Right lobe of liver (tissue), 6 donors: ENCODE data around the gene SETBP1. TPM values are rescaled to one million over a fixed set of nuclear protein-coding genes. Genes with fewer than 3 reads are reported as not detected.

ENCODE experiments used
- ATAC-seq, 4 donors: fragments of 200-7000 bp; cut with Tn5 transposase; one replicate each; pipeline ENCODE4 v1.9.1; 2020; ENCODE audit warnings: mild to moderate bottlenecking in 4 of 4, moderate library complexity in 4 of 4
- DNase-seq, 3 donors: peaks; one replicate each; pipeline ENCODE4 v3.0.0-alpha.2; 2020
- H3K27ac ChIP-seq, 3 donors: fragments of 200-600 bp; one replicate each; pipeline ENCODE4 v1.8.0; 2022
- H3K27me3 ChIP-seq, 2 donors: fragments of 200-600 bp; one replicate each; pipeline ENCODE4 v1.8.0; 2022
- H3K36me3 ChIP-seq, 4 donors: fragments of 200-600 bp; sonication (generic) in 1 of 4; one replicate each; pipeline versions ENCODE4 v1.5.1 to v1.8.0; 2017 to 2022; ENCODE audit warnings: control low read depth in 1 of 4
- H3K4me1 ChIP-seq, 4 donors: fragments of 200-600 bp; sonication (generic) in 1 of 4; one replicate each; pipeline versions ENCODE4 v1.5.1 to v1.8.0; 2017 to 2022; ENCODE audit warnings: control low read depth in 1 of 4
- H3K4me3 ChIP-seq, 3 donors: fragments of 200-600 bp; one replicate each; pipeline ENCODE4 v1.8.0; 2022
- H3K9me3 ChIP-seq, 4 donors: fragments of 200-600 bp; sonication (generic) in 1 of 4; one replicate each; pipeline versions ENCODE4 v1.5.1 to v1.8.0; 2017 to 2022; ENCODE audit warnings: control low read depth in 1 of 4
- POLR2A ChIP-seq: fragments of 450-650 bp; IDR thresholded peaks from one replicate; pipeline ENCODE4 v1.6.1; 2017; ENCODE audit warnings: antibody characterized with exemption, mild to moderate bottlenecking
- WGBS: methylation state at CpG from one replicate; pipeline ENCODE4 v1.1.6; 2018; ENCODE audit warnings: low coverage, low lambda C conversion rate; ENCODE audit not compliant: insufficient coverage; ENCODE audit errors: missing lambda C conversion rate; 5-methylcytosine and 5-hydroxymethylcytosine counted together
- intact Hi-C, 2 donors: fragments of 100-400 bp; cut with DNase I; formaldehyde crosslinking; loops; one replicate each; pipeline versions ENCODE4 v1.11.2 to v1.14.1; 2022
- total RNA-seq, 6 experiments: library from RNA; depleted of rRNA in 2 of 6; stranded (reverse); fragments of >200 nt in 2 of 6; fragmentation: NEBNext Ultra II Directional in 3 of 6; extraction: Animal tissue kit (Norgen Biotek cat#: 25700) in 3 of 6; gene quantifications; one replicate each; pipeline versions ENCODE4 v1.1.0 to v1.2.4, GENCODE V29; 2016 to 2023
- TF ChIP-seq, protein P1 (sequence below), 4 donors: fragments of 200-600 bp in 3 of 4; fragments of 450-650 bp in 1 of 4; IDR thresholded peaks; one replicate each; pipeline versions ENCODE4 v1.5.1 to v1.8.0; 2016 to 2022; ENCODE audit warnings: antibody characterized with exemption in 4 of 4, mild to moderate bottlenecking in 2 of 4
- donor health status: DM: no; HTN: yes; CAD: no.
- donor health status: DM: no; HTN: no; CAD: no.
- donor health status: DM: no; HTN: no; CAD: no.
- donor health status: DM: no; HTN: yes; CAD: no.
- donor health status: DM: no; HTN: yes; CAD: no.

The SETBP1 gene
- total RNA-seq, 6 experiments from 2014 or later = 14.3 to 29.1 (median 16.6) TPM

DNA sequence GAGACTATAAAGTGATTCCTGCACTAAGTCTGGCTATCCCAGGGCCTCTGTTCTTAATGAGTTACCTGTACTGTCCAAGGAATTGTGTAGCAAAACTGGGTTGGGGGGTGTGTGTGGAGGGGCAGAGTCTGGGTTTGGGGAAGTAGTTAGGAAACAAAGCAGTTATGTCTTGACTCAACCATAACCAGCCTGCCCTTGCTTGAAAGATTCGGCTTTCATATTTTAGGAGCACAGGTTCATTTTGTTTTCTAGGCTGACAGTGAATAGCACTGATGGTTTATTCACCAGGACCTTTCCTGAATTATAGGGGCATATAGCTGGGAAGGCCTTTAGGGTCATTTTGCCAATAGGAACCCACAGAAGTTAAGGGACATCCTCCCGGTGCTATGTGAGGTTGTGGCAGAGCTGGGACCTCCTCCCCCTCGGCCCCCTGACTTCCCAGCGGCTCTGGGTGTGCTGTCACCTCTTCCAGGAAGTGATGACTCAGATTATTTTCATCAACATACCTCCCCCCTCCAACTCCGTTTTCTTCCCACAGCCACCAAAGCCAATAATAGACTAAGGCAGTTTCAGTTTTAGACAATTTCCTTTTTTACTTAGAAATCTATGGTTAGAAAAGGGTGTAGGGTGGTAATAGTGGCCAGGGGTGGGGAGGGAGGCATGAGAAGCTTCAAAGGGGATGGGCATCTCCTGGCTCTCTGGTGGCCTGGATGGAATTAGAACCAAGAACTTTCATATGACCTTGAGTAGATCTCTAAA lies 44.8 kb downstream of the SETBP1 start:
- intact Hi-C loops = no loop called here
- Histone ChIP-seq H3K36me3 (no peaks in the 10 kb centered on the region), H3K4me3 (no peak overlapping the region), H3K9me3 (no peaks in the 10 kb centered on the region), H3K27ac (peak overlapping the region in 2 of 3 donors; percentile 54 to 80), H3K27me3 (no peaks in the 10 kb centered on the region), H3K4me1 (peaks cover 0 to 27% (median 17%) of the 10 kb centered on the region in 4 donors)
- ATAC-seq = peak; percentile 54 to 90 (median 66)
- WGBS = 15% methylated on average over 5 of the region's 5 CpGs
- peak in 1 of 3 donors; percentile 76 for DNase-seq
- TF ChIP-seq, protein P1, sequence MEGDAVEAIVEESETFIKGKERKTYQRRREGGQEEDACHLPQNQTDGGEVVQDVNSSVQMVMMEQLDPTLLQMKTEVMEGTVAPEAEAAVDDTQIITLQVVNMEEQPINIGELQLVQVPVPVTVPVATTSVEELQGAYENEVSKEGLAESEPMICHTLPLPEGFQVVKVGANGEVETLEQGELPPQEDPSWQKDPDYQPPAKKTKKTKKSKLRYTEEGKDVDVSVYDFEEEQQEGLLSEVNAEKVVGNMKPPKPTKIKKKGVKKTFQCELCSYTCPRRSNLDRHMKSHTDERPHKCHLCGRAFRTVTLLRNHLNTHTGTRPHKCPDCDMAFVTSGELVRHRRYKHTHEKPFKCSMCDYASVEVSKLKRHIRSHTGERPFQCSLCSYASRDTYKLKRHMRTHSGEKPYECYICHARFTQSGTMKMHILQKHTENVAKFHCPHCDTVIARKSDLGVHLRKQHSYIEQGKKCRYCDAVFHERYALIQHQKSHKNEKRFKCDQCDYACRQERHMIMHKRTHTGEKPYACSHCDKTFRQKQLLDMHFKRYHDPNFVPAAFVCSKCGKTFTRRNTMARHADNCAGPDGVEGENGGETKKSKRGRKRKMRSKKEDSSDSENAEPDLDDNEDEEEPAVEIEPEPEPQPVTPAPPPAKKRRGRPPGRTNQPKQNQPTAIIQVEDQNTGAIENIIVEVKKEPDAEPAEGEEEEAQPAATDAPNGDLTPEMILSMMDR (IDR thresholded peaks at IDR 0.05) = no peak
- no peak for TF ChIP-seq POLR2A

DNA sequence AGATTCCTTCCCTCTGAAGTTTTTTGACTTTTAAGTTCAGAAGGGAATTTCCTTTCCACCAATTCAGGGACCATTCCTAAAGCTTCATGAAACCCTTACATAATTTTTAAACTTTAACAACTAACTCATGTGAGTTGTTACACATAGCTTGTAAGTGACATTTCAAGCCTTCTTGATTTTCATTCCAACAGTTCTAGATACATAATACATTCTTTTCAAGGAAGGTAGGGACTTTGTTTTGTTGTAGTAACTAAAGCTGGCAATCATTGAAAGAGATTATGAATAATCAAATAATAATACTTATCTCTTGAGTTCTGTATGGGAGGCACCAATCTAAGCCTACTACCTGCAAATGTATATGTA lies 45.4 kb downstream of the SETBP1 start:
- H3K27me3 ChIP-seq = no peaks in the 10 kb centered on the region
- TF ChIP-seq, protein P1 (IDR thresholded peaks at IDR 0.05) = no peak
- no peak for TF ChIP-seq POLR2A
- intact Hi-C loops = no loop called here
- no peak for ATAC-seq
- H3K4me1 ChIP-seq = peaks cover 0 to 27% (median 17%) of the 10 kb centered on the region in 4 donors
- H3K36me3 ChIP-seq = no peaks in the 10 kb centered on the region
- H3K9me3 ChIP-seq = no peaks in the 10 kb centered on the region
- peak overlapping the region in 2 of 3 donors; percentile 54 to 80 for H3K27ac ChIP-seq
- no peak for DNase-seq
- no peak overlapping the region for H3K4me3 ChIP-seq

DNA sequence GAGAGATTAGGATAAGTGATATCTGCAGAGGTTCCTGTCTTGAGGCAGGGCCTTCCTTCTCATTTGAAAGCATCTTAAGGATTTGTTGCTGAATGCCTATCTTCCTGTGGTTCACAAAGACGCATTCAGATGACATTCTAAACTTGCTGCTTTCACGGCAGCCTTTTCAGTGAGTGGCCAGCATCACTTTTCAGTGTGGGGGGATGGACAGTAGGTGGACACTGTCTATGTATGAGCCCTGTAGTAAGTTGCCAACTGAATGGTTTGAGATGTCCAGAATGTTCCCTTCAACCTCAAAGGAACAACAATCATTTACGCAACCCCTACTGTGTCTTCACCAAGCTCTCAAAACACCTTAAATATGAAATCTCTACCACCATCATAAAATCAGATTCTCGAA lies 46.6 kb downstream of the SETBP1 start:
- TF ChIP-seq POLR2A = no peak
- TF ChIP-seq, protein P1 (IDR thresholded peaks at IDR 0.05) = no peak
- Histone ChIP-seq H3K27me3 (no peaks in the 10 kb centered on the region), H3K4me3 (no peak overlapping the region), H3K4me1 (peaks cover 0 to 27% (median 17%) of the 10 kb centered on the region in 4 donors), H3K27ac (no peak overlapping the region), H3K9me3 (no peaks in the 10 kb centered on the region), H3K36me3 (no peaks in the 10 kb centered on the region)
- ATAC-seq (no peak), DNase-seq (no peak)
- intact Hi-C loops = no loop called here
- WGBS = 97% methylated on average over 3 of the region's 4 CpGs

DNA sequence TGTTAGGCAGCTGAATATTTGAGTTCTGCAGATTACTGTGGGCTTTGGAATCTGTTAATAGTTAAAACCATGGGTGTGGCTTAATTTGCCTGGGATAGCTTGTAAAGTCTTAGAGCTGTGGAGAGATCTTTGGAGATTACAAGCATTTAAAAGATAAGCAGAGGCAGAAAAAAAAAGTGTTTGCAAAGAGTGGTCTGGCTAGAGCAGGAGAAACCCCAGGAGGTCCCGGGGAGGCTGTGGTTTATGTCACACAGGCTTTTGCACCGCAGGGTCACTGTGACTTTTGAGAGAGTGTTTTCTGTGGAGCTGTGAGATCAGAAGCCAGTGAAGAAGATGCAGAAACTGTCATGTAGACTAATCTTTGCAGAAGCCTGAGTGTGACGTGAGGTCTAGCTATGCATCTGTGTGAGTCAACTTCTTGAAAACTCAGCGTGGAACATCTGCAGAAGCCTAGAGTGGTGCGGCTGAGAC lies 49.0 kb downstream of the SETBP1 start:
- ATAC-seq (peak in 1 of 4 donors; percentile 34), DNase-seq (no peak)
- WGBS = 80% methylated on average over 5 of the region's 5 CpGs
- Histone ChIP-seq H3K4me3 (no peak overlapping the region), H3K9me3 (no peaks in the 10 kb centered on the region), H3K4me1 (peaks cover 0 to 24% (median 14%) of the 10 kb centered on the region in 4 donors), H3K36me3 (no peaks in the 10 kb centered on the region), H3K27ac (no peak overlapping the region), H3K27me3 (no peaks in the 10 kb centered on the region)
- no peak for TF ChIP-seq POLR2A
- TF ChIP-seq, protein P1 (IDR thresholded peaks at IDR 0.05) = no peak
- intact Hi-C loops = no loop called here
